Transverse colon (tissue), 4 donors: ENCODE measurements around the gene NDUFA6. TPM values are rescaled to one million over a fixed set of nuclear protein-coding genes. Genes with fewer than 3 reads are reported as not detected.
"Not testable (repeated sequence)": the region's sequence is repeated elsewhere in the genome, so short reads cannot be mapped to it uniquely, and the experiment has no call there.

Experiments
- DNase-seq: peaks from one replicate; pipeline ENCODE4 v3.0.0-alpha.2; 2019
- H3K27ac ChIP-seq, 4 donors: fragments of 200-600 bp; sonication (generic); 2 replicates each; pipeline ENCODE4 v1.5.1; 2016 to 2018; ENCODE audit warnings: inconsistent platforms in 4 of 4
- H3K27me3 ChIP-seq: fragments of 200-600 bp; sonication (generic); 2 replicates; pipeline ENCODE4 v1.5.1; 2017; ENCODE audit warnings: inconsistent platforms
- H3K36me3 ChIP-seq, 4 donors: fragments of 200-600 bp; sonication (generic); 2 replicates each; pipeline ENCODE4 v1.5.1; 2017 to 2019; ENCODE audit warnings: inconsistent platforms in 4 of 4
- H3K4me1 ChIP-seq, 4 donors: fragments of 200-600 bp; sonication (generic); 2 replicates each; pipeline ENCODE4 v1.5.1; 2017 to 2020; ENCODE audit warnings: inconsistent platforms in 4 of 4
- H3K4me3 ChIP-seq, 4 donors: fragments of 200-600 bp; sonication (generic); 1 replicate in 1 of 4; 2 replicates in 3 of 4; pipeline versions ENCODE4 v1.5.1 to v1.6.1; 2017 to 2019; ENCODE audit warnings: inconsistent platforms in 4 of 4
- H3K9me3 ChIP-seq, 2 donors: fragments of 200-600 bp; sonication (generic); 2 replicates each; pipeline ENCODE4 v1.5.1; 2017 to 2019; ENCODE audit warnings: inconsistent platforms in 2 of 2
- EP300 ChIP-seq: sonication (generic); formaldehyde crosslinking; IDR thresholded peaks from one replicate; pipeline ENCODE4 v1.6.1; 2017; ENCODE audit warnings: antibody characterized with exemption, low read depth
- POLR2A ChIP-seq: fragments of 450-650 bp; IDR thresholded peaks from one replicate; pipeline ENCODE4 v1.6.1; 2016; ENCODE audit warnings: antibody characterized with exemption, mild to moderate bottlenecking, moderate library complexity
- POLR2AphosphoS5 ChIP-seq, 3 donors: sonication (generic); formaldehyde crosslinking; IDR thresholded peaks; one replicate each; pipeline ENCODE4 v1.6.1; 2016; ENCODE audit warnings: antibody characterized with exemption in 3 of 3
- WGBS, 2 donors: methylation state at CpG; one replicate each; pipeline ENCODE4 v1.1.5; 2018; ENCODE audit warnings: low coverage in 1 of 2; 5-methylcytosine and 5-hydroxymethylcytosine counted together
- in situ Hi-C, 4 donors: fragments of 200-750 bp; cut with MboI; loops; one replicate each; pipeline versions ENCODE4 v1.15.0 to v1.15.1; 2017; ENCODE audit warnings: low sequenced_read_pairs in 3 of 4, low pct_ligation_motif_present in 1 of 4, low pct_unique_long_range_greater_than_20kb in 1 of 4
- intact Hi-C: fragments of 100-400 bp; cut with DNase I; formaldehyde crosslinking; loops from one replicate; pipeline ENCODE4 v1.15.1; 2023; ENCODE audit warnings: low total_unique reads
- total RNA-seq, 4 donors: library from RNA; depleted of rRNA; stranded (reverse); fragments of >200 nt; gene quantifications; one replicate each; pipeline ENCODE4 v1.1.0, GENCODE V29; 2016
- TF ChIP-seq, protein P1 (sequence below), 5 experiments: fragments of 200-600 bp in 3 of 5; fragments of 450-650 bp in 2 of 5; sonication (generic) in 3 of 5; IDR thresholded peaks; 1 replicate in 2 of 5; 2 replicates in 3 of 5; pipeline ENCODE4 v1.5.1; 2016 to 2017; ENCODE audit warnings: antibody characterized with exemption in 5 of 5, inconsistent platforms in 3 of 5, mild to moderate bottlenecking in 2 of 5, moderate library complexity in 1 of 5

The NDUFA6 gene
- total RNA-seq, 4 donors from 2014 or later: 17.2 to 723 (median 88.7) TPM

DNA sequence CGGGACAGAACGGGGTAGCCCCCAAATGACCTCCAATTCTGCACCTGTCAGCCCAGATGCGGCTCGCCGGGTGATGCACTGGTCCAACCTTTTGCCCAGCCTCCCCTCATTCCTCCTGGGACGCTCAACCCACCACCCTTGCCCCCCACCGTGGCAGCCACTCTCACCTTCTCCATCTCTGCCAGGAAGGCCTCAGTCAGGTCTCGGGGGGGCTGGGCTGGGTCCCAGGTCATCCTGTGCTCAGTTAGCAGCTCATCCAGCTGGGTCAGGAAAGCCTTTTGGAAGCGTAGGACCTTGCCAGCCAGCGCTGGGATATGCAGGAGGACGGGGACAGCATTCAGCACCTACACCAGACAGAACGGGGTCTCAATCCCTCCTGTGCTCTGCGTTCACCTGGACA lies 37.4 kb upstream of the NDUFA6 start:
- intact Hi-C loops, H3K9me3 ChIP-seq, DNase-seq, in situ Hi-C loops, H3K27ac ChIP-seq, H3K27me3 ChIP-seq, H3K36me3 ChIP-seq, H3K4me1 ChIP-seq, H3K4me3 ChIP-seq: not testable (repeated sequence)
- WGBS, 2 donors: 83% methylated on average over 9 of the region's 13 CpGs; no CpG with 5 or more reads in 1 of the 2 donors

DNA sequence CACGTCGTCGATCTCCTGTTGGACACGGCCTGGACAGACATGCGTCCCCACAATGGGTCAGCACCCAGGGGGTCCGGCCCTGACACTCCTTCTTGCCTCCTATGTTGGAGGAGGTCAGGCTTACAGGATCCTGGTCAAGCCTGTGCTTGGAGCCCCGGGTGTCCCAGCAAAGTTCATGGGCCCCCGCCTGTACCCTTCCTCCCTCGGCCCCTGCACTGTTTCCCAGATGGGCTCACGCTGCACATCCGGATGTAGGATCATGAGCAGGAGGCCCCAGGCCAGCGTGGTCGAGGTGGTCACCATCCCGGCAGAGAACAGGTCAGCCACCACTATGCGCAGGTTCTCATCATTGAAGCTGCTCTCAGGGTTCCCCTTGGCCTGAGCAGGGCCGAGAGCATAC lies 37.0 kb upstream of the NDUFA6 start:
- peaks cover 0 to 7% (median 2%) of the 10 kb centered on the region in 4 donors for H3K4me1 ChIP-seq
- intact Hi-C loops: no loop called here
- no peaks in the 10 kb centered on the region for H3K9me3 ChIP-seq
- H3K36me3 ChIP-seq: no peaks in the 10 kb centered on the region
- H3K27me3 ChIP-seq: no peaks in the 10 kb centered on the region
- H3K27ac ChIP-seq: no peak overlapping the region
- WGBS, 2 donors: 84% methylated on average over 16 of the region's 16 CpGs; no CpG with 5 or more reads in 1 of the 2 donors
- no peak overlapping the region for H3K4me3 ChIP-seq
- no peak for DNase-seq
- no peak for TF ChIP-seq POLR2AphosphoS5 (IDR thresholded peaks at IDR 0.05)
- TF ChIP-seq EP300: no peak
- TF ChIP-seq, protein P1, sequence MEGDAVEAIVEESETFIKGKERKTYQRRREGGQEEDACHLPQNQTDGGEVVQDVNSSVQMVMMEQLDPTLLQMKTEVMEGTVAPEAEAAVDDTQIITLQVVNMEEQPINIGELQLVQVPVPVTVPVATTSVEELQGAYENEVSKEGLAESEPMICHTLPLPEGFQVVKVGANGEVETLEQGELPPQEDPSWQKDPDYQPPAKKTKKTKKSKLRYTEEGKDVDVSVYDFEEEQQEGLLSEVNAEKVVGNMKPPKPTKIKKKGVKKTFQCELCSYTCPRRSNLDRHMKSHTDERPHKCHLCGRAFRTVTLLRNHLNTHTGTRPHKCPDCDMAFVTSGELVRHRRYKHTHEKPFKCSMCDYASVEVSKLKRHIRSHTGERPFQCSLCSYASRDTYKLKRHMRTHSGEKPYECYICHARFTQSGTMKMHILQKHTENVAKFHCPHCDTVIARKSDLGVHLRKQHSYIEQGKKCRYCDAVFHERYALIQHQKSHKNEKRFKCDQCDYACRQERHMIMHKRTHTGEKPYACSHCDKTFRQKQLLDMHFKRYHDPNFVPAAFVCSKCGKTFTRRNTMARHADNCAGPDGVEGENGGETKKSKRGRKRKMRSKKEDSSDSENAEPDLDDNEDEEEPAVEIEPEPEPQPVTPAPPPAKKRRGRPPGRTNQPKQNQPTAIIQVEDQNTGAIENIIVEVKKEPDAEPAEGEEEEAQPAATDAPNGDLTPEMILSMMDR (IDR thresholded peaks at IDR 0.05): no peak
- TF ChIP-seq POLR2A: no peak
- in situ Hi-C loops: no loop called here

DNA sequence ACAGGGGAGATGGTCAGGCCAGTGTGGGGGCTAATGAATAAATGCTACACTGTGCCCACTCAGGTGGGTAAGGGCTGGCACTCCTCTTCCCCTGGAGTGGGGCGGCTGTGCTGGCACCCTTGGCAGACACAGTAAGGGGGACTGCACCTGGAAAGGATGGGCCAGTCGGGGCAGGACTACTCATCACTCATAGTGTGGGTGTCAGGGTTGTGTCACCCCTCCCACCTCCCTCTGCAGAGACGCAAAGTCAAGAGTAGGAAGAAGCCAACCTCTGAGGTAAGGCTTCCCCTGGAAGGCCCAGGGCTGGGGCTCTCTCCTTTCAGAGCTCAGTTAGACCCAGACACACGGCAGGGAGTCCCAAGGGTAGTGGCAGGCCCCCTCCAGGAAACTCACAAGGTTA lies 33.0 kb upstream of the NDUFA6 start:
- DNase-seq, H3K27ac ChIP-seq, H3K4me3 ChIP-seq, H3K36me3 ChIP-seq, in situ Hi-C loops, H3K9me3 ChIP-seq, intact Hi-C loops, H3K27me3 ChIP-seq: not testable (repeated sequence)
- H3K4me1 ChIP-seq: peaks cover 0 to 14% (median 11%) of the 10 kb centered on the region in 4 donors
- no CpG with 5 or more reads among the region's 4 CpGs for WGBS, 2 donors

DNA sequence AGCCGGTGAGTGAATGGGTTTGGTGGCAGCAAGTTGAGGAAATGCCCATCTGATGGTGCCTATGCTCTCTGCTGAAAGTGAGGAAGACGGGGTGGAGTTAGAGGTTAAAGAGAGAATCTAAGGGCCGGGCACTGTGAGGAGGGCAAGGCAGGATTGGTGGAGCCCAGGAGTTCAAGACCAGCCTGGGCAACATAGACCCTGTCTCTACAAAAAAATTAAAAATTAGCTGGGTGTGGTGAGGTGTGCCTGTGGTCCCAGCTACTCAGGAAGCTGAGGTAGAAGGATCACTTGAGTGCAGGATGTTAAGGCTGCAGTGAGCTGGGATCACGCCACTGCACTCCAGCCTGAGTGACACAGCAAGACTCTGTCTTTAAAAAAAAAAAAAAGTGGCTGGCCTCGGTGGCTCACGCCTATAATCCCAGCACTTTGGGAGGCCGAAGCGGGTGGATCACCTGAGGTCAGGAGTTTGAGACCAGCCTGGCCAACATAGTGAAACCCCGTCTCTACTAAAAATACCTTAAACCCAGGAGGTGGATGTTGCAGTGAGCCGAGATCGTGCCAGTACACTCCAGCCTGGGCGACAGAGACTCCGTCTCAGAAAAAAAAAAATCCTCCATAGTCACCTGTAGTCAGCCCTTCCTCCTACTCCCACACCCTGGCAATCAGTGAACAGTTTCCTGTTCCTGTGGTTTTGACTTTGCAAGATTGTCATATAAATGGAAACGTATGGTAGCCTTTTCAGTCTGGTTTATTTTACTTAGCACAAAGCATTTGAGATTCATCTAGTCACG lies 29.9 kb upstream of the NDUFA6 start:
- WGBS, 2 donors: 37 to 48% methylated on average over 7 to 15 of the region's 15 CpGs
- peak overlapping the region in 3 of 4 donors; percentile 5 to 65 (median 40) for H3K27ac ChIP-seq
- DNase-seq, H3K27me3 ChIP-seq, H3K9me3 ChIP-seq, H3K4me3 ChIP-seq, in situ Hi-C loops, H3K36me3 ChIP-seq, intact Hi-C loops: not testable (repeated sequence)
- H3K4me1 ChIP-seq: peaks cover 0 to 14% (median 11%) of the 10 kb centered on the region in 4 donors

GRCh38 chr22:42116848-42117424 lies 26.4 kb upstream of the NDUFA6 start:
- H3K4me1 ChIP-seq: peaks cover 0 to 14% (median 11%) of the 10 kb centered on the region in 4 donors
- 58 to 64% methylated on average over 2 to 4 of the region's 4 CpGs for WGBS, 2 donors
- DNase-seq: peak; percentile 40
- no peaks in the 10 kb centered on the region for H3K27me3 ChIP-seq
- intact Hi-C loops (no loop called here), in situ Hi-C loops (no loop called here)
- H3K36me3 ChIP-seq: no peaks in the 10 kb centered on the region
- no peak overlapping the region for H3K27ac ChIP-seq
- peaks cover 8 to 11% of the 10 kb centered on the region in 2 donors for H3K9me3 ChIP-seq
- no peak overlapping the region for H3K4me3 ChIP-seq
- TF ChIP-seq EP300 (no peak), POLR2A (no peak), POLR2AphosphoS5 (IDR thresholded peaks at IDR 0.05) (no peak)
- TF ChIP-seq, protein P1 (IDR thresholded peaks at IDR 0.05): no peak

DNA sequence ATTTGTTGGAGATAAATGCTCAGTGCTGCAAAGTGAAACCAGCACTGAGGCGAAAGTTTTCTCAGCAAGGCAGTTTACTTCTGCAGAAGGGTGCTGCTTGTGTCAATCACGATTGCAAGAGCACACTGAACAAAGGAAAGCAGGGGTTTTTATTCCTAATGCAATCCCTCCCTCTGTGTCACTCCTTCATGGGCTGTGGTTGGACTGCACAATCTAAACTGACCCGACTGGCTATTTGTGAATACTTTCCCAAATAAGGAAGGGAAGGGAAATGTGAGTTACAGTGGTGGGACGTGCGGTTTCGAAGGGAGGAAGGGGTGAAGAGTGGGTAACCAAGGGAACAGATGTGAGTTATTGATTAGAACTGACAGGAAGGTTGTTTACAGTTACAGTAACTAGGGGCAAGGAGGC lies 24.9 kb upstream of the NDUFA6 start:
- WGBS, 2 donors: 71 to 79% methylated on average over 4 to 6 of the region's 6 CpGs
- H3K9me3 ChIP-seq: peaks cover 8 to 11% of the 10 kb centered on the region in 2 donors
- H3K27me3 ChIP-seq, H3K27ac ChIP-seq, H3K4me3 ChIP-seq, H3K4me1 ChIP-seq, DNase-seq, H3K36me3 ChIP-seq, intact Hi-C loops, in situ Hi-C loops: not testable (repeated sequence)
